OCI-LY1 (cell line): ENCODE measurements around the gene LRRC72.
"Not testable (repeated sequence)": the region's sequence is repeated elsewhere in the genome, so short reads cannot be mapped to it uniquely, and the experiment has no call there.

Experiments used
- H2AFZ ChIP-seq: fragments of 200-600 bp; sonication (generic), shearing (Covaris generic); 2 replicates; pipeline ENCODE4 v1.6.0; 2014; ENCODE audit warnings: antibody characterized with exemption, mild to moderate bottlenecking, low read length
- H3F3A ChIP-seq: fragments of 200-600 bp; sonication (generic), shearing (Covaris generic); 2 replicates; pipeline ENCODE4 v1.6.0; 2014; ENCODE audit warnings: mild to moderate bottlenecking, antibody characterized with exemption, low read length, moderate library complexity; ENCODE audit not compliant: insufficient read depth
- H3K27ac ChIP-seq: fragments of 200-600 bp; sonication (generic); 2 replicates; pipeline ENCODE4 v1.5.1; 2014; ENCODE audit warnings: low read length, mixed run types, mild to moderate bottlenecking, low read depth; ENCODE audit not compliant: poor library complexity, severe bottlenecking
- H3K27me3 ChIP-seq: fragments of 200-600 bp; sonication (generic); 2 replicates; pipeline ENCODE4 v1.6.0; 2014; ENCODE audit warnings: antibody characterized with exemption, mild to moderate bottlenecking, low read length, moderate library complexity; ENCODE audit not compliant: insufficient read depth
- H3K36me3 ChIP-seq: fragments of 200-600 bp; sonication (generic); 2 replicates; pipeline ENCODE4 v1.6.1; 2014; ENCODE audit warnings: mild to moderate bottlenecking, antibody characterized with exemption, low read length, moderate library complexity, mixed read lengths; ENCODE audit not compliant: insufficient read depth
- H3K4me1 ChIP-seq: fragments of 200-600 bp; sonication (generic); 2 replicates; pipeline ENCODE4 v1.5.1; 2014; ENCODE audit warnings: mild to moderate bottlenecking, low read length, moderate library complexity; ENCODE audit not compliant: insufficient read depth, severe bottlenecking
- H3K4me2 ChIP-seq: fragments of 200-600 bp; sonication (generic), shearing (Covaris generic); 2 replicates; pipeline ENCODE4 v1.6.1; 2014; ENCODE audit warnings: low read length
- H3K4me3 ChIP-seq: fragments of 200-600 bp; sonication (generic); 2 replicates; pipeline ENCODE4 v1.5.1; 2014; ENCODE audit warnings: low read length, low read depth, mild to moderate bottlenecking, mixed read lengths; ENCODE audit not compliant: poor library complexity, severe bottlenecking
- H3K79me2 ChIP-seq: fragments of 200-600 bp; shearing (Covaris generic); 2 replicates; pipeline ENCODE4 v1.6.1; 2016; ENCODE audit warnings: mixed run types, low read length, mixed read lengths; ENCODE audit not compliant: insufficient read depth
- H3K9ac ChIP-seq: fragments of 200-600 bp; sonication (generic), shearing (Covaris generic); 2 replicates; pipeline ENCODE4 v1.6.1; 2014; ENCODE audit warnings: mild to moderate bottlenecking, low read length, mixed read lengths
- H3K9me2 ChIP-seq: fragments of 200-600 bp; sonication (generic), shearing (Covaris generic); 2 replicates; pipeline ENCODE4 v1.6.1; 2014; ENCODE audit warnings: low read depth, mild to moderate bottlenecking, low read length, mixed read lengths
- H3K9me3 ChIP-seq: fragments of 200-600 bp; shearing (Covaris generic); 2 replicates; pipeline ENCODE4 v1.6.1; 2014; ENCODE audit warnings: low read length, mixed read lengths
- H4K20me1 ChIP-seq: fragments of 200-600 bp; sonication (generic), shearing (Covaris generic); 2 replicates; pipeline ENCODE4 v1.6.0; 2016; ENCODE audit warnings: mild to moderate bottlenecking, low read length; ENCODE audit not compliant: insufficient read depth
- CTCF ChIP-seq: fragments of 200-600 bp; sonication (generic), shearing (Covaris generic); IDR thresholded peaks from 2 replicates; pipeline ENCODE4 v1.5.1; 2017; ENCODE audit warnings: mild to moderate bottlenecking, antibody characterized with exemption, low read length, moderate library complexity, mixed read lengths
- EZH2 ChIP-seq: fragments of 200-600 bp; sonication (generic), shearing (Covaris generic); IDR thresholded peaks from 2 replicates; pipeline ENCODE4 v1.8.0; 2017; ENCODE audit warnings: borderline replicate concordance, mixed run types, mild to moderate bottlenecking, antibody characterized with exemption, low read length, moderate library complexity, mixed read lengths

LRRC72 gene

GRCh38 chr7:16531707-16532106 is 5.1 kb downstream of the LRRC72 start:
- Histone ChIP-seq H2AFZ (no peak overlapping the region), H4K20me1 (no peaks in the 10 kb centered on the region), H3K79me2 (no peaks in the 10 kb centered on the region), H3K9me3 (no peaks in the 10 kb centered on the region), H3K36me3 (no peaks in the 10 kb centered on the region), H3F3A (no peaks in the 10 kb centered on the region), H3K9ac (no peak overlapping the region), H3K27me3 (no peaks in the 10 kb centered on the region), H3K9me2 (no peaks in the 10 kb centered on the region), H3K4me1 (no peaks in the 10 kb centered on the region), H3K4me3 (no peak overlapping the region), H3K4me2 (no peak overlapping the region), H3K27ac (no peak overlapping the region)
- TF ChIP-seq EZH2 (no peak), CTCF (no peak)

- H3K9ac ChIP-seq: no peak overlapping the region
- H2AFZ ChIP-seq: no peak overlapping the region
- no peak for TF ChIP-seq EZH2
- TF ChIP-seq CTCF: no peak
- H4K20me1 ChIP-seq: no peaks in the 10 kb centered on the region
- H3F3A ChIP-seq: no peaks in the 10 kb centered on the region
- no peak overlapping the region for H3K27ac ChIP-seq
- H3K79me2 ChIP-seq: no peaks in the 10 kb centered on the region
- H3K9me2 ChIP-seq: no peaks in the 10 kb centered on the region
- H3K4me2 ChIP-seq: no peak overlapping the region
- no peaks in the 10 kb centered on the region for H3K9me3 ChIP-seq
- H3K4me3 ChIP-seq: no peak overlapping the region
- no peaks in the 10 kb centered on the region for H3K27me3 ChIP-seq
- no peaks in the 10 kb centered on the region for H3K36me3 ChIP-seq
- H3K4me1 ChIP-seq: no peaks in the 10 kb centered on the region
These were observed 5.6 kb downstream of the LRRC72 start for GRCh38 chr7:16532272-16532671.

- TF ChIP-seq EZH2 (no peak), CTCF (no peak)
- no peaks in the 10 kb centered on the region for H3K27me3 ChIP-seq
- H3K9me2 ChIP-seq: no peaks in the 10 kb centered on the region
- H3K36me3 ChIP-seq: no peaks in the 10 kb centered on the region
- H3K9ac ChIP-seq: no peak overlapping the region
- H3K4me3 ChIP-seq: no peak overlapping the region
- H3K79me2 ChIP-seq: no peaks in the 10 kb centered on the region
- no peaks in the 10 kb centered on the region for H3F3A ChIP-seq
- no peaks in the 10 kb centered on the region for H3K4me1 ChIP-seq
- H3K9me3 ChIP-seq: no peaks in the 10 kb centered on the region
- H3K4me2 ChIP-seq: no peak overlapping the region
- H4K20me1 ChIP-seq: no peaks in the 10 kb centered on the region
- H3K27ac ChIP-seq: no peak overlapping the region
- H2AFZ ChIP-seq: no peak overlapping the region
These were observed 8.9 kb downstream of the LRRC72 start for GRCh38 chr7:16535500-16535899.

- H3K36me3 ChIP-seq, H3K9ac ChIP-seq, H3K4me1 ChIP-seq, H3K4me3 ChIP-seq, H4K20me1 ChIP-seq, H3K27me3 ChIP-seq, H3K9me2 ChIP-seq, H3K9me3 ChIP-seq, H3F3A ChIP-seq, H3K27ac ChIP-seq, H3K4me2 ChIP-seq, H2AFZ ChIP-seq, H3K79me2 ChIP-seq: not testable (repeated sequence)
These were observed 13.9 kb downstream of the LRRC72 start for GRCh38 chr7:16540559-16540958.
